AG04450 (cell line): Measurements from ENCODE around the gene CACNA2D3. TPM values are rescaled to one million over a fixed set of nuclear protein-coding genes. Genes with fewer than 3 reads are reported as not detected.

Experiments
- CTCF ChIA-PET: fragments of 300-600, 350-600 bp; formaldehyde crosslinking; extraction: SDS; loops from one replicate; lab custom pipeline; 2022; ENCODE audit warnings: antibody characterized with exemption, inconsistent platforms; lab: Charles Lee
- POLR2A ChIA-PET: fragments of 350-600 bp; formaldehyde crosslinking; extraction: SDS; loops from one replicate; lab custom pipeline; 2021; ENCODE audit warnings: antibody characterized with exemption, inconsistent platforms; lab: Yijun Ruan, JAX
- DNase-seq: peaks from one replicate; pipeline ENCODE4 v3.0.0-alpha.2; 2011; ENCODE audit warnings: low read depth, low spot score
- H3K27ac ChIP-seq: one replicate; pipeline ENCODE4 v1.5.1; 2012; ENCODE audit warnings: low read depth, low read length, control low read depth
- H3K27me3 ChIP-seq: one replicate; pipeline ENCODE4 v1.6.0; 2012; ENCODE audit warnings: low read length; ENCODE audit not compliant: control insufficient read depth, insufficient read depth
- H3K4me3 ChIP-seq: 2 replicates; pipeline ENCODE4 v1.5.1; 2011; ENCODE audit warnings: mild to moderate bottlenecking, low read depth, low read length, control low read depth
- H3K9me3 ChIP-seq: 2 replicates; pipeline ENCODE4 v1.5.1; 2012; ENCODE audit warnings: low read length; ENCODE audit not compliant: control insufficient read depth, insufficient read depth
- CTCF ChIP-seq: IDR thresholded peaks from 2 replicates; pipeline ENCODE4 v1.5.1; 2011; ENCODE audit warnings: low read depth, low read length, control low read depth, inconsistent platforms
- polyA plus RNA-seq: library from polyadenylated mRNA; depleted of rRNA; stranded (reverse); fragments of >200 nt; gene quantifications from 2 replicates; pipeline ENCODE4 v1.2.3, GENCODE V29; 2011

The CACNA2D3 gene
- polyA plus RNA-seq, 1 experiment = 0.32 TPM

- POLR2A ChIA-PET = no interaction called here
Measured at GRCh38 chr3:54514416-54514815, 392.1 kb downstream of the CACNA2D3 start.

GRCh38 chr3:54515441-54516213 is 393.3 kb downstream of the CACNA2D3 start:
- no peak for TF ChIP-seq CTCF
- no peaks in the 10 kb centered on the region for H3K27me3 ChIP-seq
- peaks cover 8% of the 10 kb centered on the region for H3K9me3 ChIP-seq
- H3K4me3 ChIP-seq = no peak overlapping the region
- no peak for DNase-seq
- H3K27ac ChIP-seq = no peak overlapping the region
- CTCF ChIA-PET = no interaction called here
- POLR2A ChIA-PET = no interaction called here

More at GRCh38 chr3:54514416-54514815, 392.1 kb downstream of the CACNA2D3 start:
- CTCF ChIA-PET = no interaction called here
- peaks cover 8% of the 10 kb centered on the region for H3K9me3 ChIP-seq
- H3K27me3 ChIP-seq = no peaks in the 10 kb centered on the region
- DNase-seq = no peak
- H3K4me3 ChIP-seq = no peak overlapping the region
- H3K27ac ChIP-seq = no peak overlapping the region
- TF ChIP-seq CTCF = no peak

- POLR2A ChIA-PET = no interaction called here
- no peak overlapping the region for H3K4me3 ChIP-seq
- DNase-seq = no peak
Measured at GRCh38 chr3:54517424-54517823, 395.1 kb downstream of the CACNA2D3 start.

GRCh38 chr3:54518011-54518675 is 395.8 kb downstream of the CACNA2D3 start:
- POLR2A ChIA-PET = no interaction called here

More at GRCh38 chr3:54517424-54517823, 395.1 kb downstream of the CACNA2D3 start:
- Histone ChIP-seq H3K9me3 (peaks cover 8% of the 10 kb centered on the region), H3K27me3 (no peaks in the 10 kb centered on the region), H3K27ac (no peak overlapping the region)
- CTCF ChIA-PET = no interaction called here
- TF ChIP-seq CTCF = no peak

More at GRCh38 chr3:54518011-54518675, 395.8 kb downstream of the CACNA2D3 start:
- Histone ChIP-seq H3K27me3 (no peaks in the 10 kb centered on the region), H3K4me3 (no peak overlapping the region), H3K27ac (no peak overlapping the region), H3K9me3 (peaks cover 8% of the 10 kb centered on the region)
- no peak for TF ChIP-seq CTCF
- CTCF ChIA-PET = no interaction called here
- no peak for DNase-seq
